Activated CD4-positive, alpha-beta memory T cell treated with anti-CD3 and anti-CD28 coated beads, Interleukin-2, amount 10 ng/mL, durations not matched to agents 7 days and 5 days (primary cell): ENCODE data around the gene ZDHHC12. TPM values are rescaled to one million over a fixed set of nuclear protein-coding genes. Genes with fewer than 3 reads are reported as not detected.

Experiments
- CTCF ChIA-PET: fragments of 350-600 bp; sonication (Branson Sonifier 250); formaldehyde crosslinking; loops from one replicate; lab custom pipeline; 2021; ENCODE audit warnings: antibody characterized with exemption, inconsistent platforms; lab: Charles Lee
- POLR2A ChIA-PET: fragments of 350-600 bp; sonication (Branson Sonifier 250); formaldehyde crosslinking; loops from one replicate; lab custom pipeline; 2021; ENCODE audit warnings: antibody characterized with exemption; lab: Charles Lee
- DNase-seq: peaks from one replicate; pipeline ENCODE4 v3.0.0-alpha.2; 2020
- H3K27ac Mint-ChIP-seq: one replicate; pipeline ENCODE4 v1.8.0; 2021; ENCODE audit warnings: mild to moderate bottlenecking, mixed read lengths
- H3K27me3 Mint-ChIP-seq: one replicate; pipeline ENCODE4 v1.8.0; 2021; ENCODE audit warnings: mixed read lengths
- H3K36me3 Mint-ChIP-seq: one replicate; pipeline ENCODE4 v1.8.0; 2021; ENCODE audit warnings: low read depth, mixed read lengths
- H3K4me1 Mint-ChIP-seq: one replicate; pipeline ENCODE4 v1.8.0; 2021; ENCODE audit warnings: mixed read lengths
- H3K4me3 Mint-ChIP-seq: one replicate; pipeline ENCODE4 v1.8.0; 2021; ENCODE audit warnings: mild to moderate bottlenecking, mixed read lengths
- H3K9me3 Mint-ChIP-seq: one replicate; pipeline ENCODE4 v1.8.0; 2021; ENCODE audit warnings: mixed read lengths
- total RNA-seq, 2 experiments: library from RNA; stranded (reverse); gene quantifications; one replicate each; pipeline ENCODE4 v1.2.3, GENCODE V29; 2021

Gene ZDHHC12
- total RNA-seq, 2 experiments from 2014 or later = 79.3 to 81.5 TPM

GRCh38 chr9:128753627-128754026 lies 29.7 kb upstream of the ZDHHC12 start:
- Mint-ChIP-seq H3K36me3 (peaks cover 3% of the 10 kb centered on the region), H3K27ac (no peak overlapping the region), H3K4me3 (no peak overlapping the region), H3K4me1 (no peaks in the 10 kb centered on the region), H3K27me3 (no peaks in the 10 kb centered on the region), H3K9me3 (no peaks in the 10 kb centered on the region)
- POLR2A ChIA-PET = interaction anchor here (0.6 to 1.7 kb wide), 3 partner anchors 8 to 52 kb away, joined by 3 to 4 read pairs (median 3); partner anchors contain the start of gene PKN3
- CTCF ChIA-PET = interaction anchor here (0.6 kb wide), 1 partner anchor 52 kb away, joined by 3 read pairs; the partner anchor contains the start of gene PKN3
- no peak for DNase-seq

- Mint-ChIP-seq H3K36me3 (peaks cover 3% of the 10 kb centered on the region), H3K4me1 (no peaks in the 10 kb centered on the region), H3K9me3 (no peaks in the 10 kb centered on the region), H3K27ac (no peak overlapping the region), H3K4me3 (no peak overlapping the region), H3K27me3 (no peaks in the 10 kb centered on the region)
- ChIA-PET POLR2A (interaction anchor here (0.8 to 1.5 kb wide), 2 partner anchors 10 to 27 kb away, joined by 3 to 4 read pairs; partner anchors contain the start of gene ZDHHC12), CTCF (no interaction called here)
- DNase-seq = no peak
These were observed 27.1 kb upstream of the ZDHHC12 start for GRCh38 chr9:128750926-128751595.

GRCh38 chr9:128747241-128747640 lies 23.3 kb upstream of the ZDHHC12 start:
- Mint-ChIP-seq H3K4me3 (no peak overlapping the region), H3K9me3 (no peaks in the 10 kb centered on the region), H3K36me3 (peaks cover 3% of the 10 kb centered on the region), H3K27me3 (no peaks in the 10 kb centered on the region), H3K27ac (no peak overlapping the region), H3K4me1 (no peaks in the 10 kb centered on the region)
- ChIA-PET CTCF (interaction anchor here (0.6 kb wide), 1 partner anchor 102 kb away, joined by 6 read pairs; no protein-coding TSS in a partner anchor), POLR2A (no interaction called here)
- DNase-seq = no peak

GRCh38 chr9:128743421-128743820 lies 19.5 kb upstream of the ZDHHC12 start:
- H3K36me3 Mint-ChIP-seq = no peaks in the 10 kb centered on the region
- no peaks in the 10 kb centered on the region for H3K9me3 Mint-ChIP-seq
- DNase-seq = no peak
- CTCF ChIA-PET = no interaction called here
- H3K4me3 Mint-ChIP-seq = no peak overlapping the region
- no peaks in the 10 kb centered on the region for H3K4me1 Mint-ChIP-seq
- H3K27ac Mint-ChIP-seq = no peak overlapping the region
- H3K27me3 Mint-ChIP-seq = no peaks in the 10 kb centered on the region
- POLR2A ChIA-PET = no interaction called here

GRCh38 chr9:128742401-128742800 lies 18.5 kb upstream of the ZDHHC12 start:
- CTCF ChIA-PET = interaction anchor here (1.0 kb wide), 1 partner anchor 76 kb away, joined by 3 read pairs; no protein-coding TSS in a partner anchor
- DNase-seq = no peak
- H3K4me1 Mint-ChIP-seq = no peaks in the 10 kb centered on the region
- H3K36me3 Mint-ChIP-seq = no peaks in the 10 kb centered on the region
- H3K27me3 Mint-ChIP-seq = no peaks in the 10 kb centered on the region
- no peak overlapping the region for H3K27ac Mint-ChIP-seq
- POLR2A ChIA-PET = no interaction called here
- H3K4me3 Mint-ChIP-seq = no peak overlapping the region
- no peaks in the 10 kb centered on the region for H3K9me3 Mint-ChIP-seq

- CTCF ChIA-PET = interaction anchor here (0.5 to 1.3 kb wide), 2 partner anchors 10 to 11 kb away, joined by 4 read pairs; partner anchors contain the start of gene ZDHHC12
- POLR2A ChIA-PET = interaction anchor here (0.6 kb wide), 1 partner anchor 11 kb away, joined by 3 read pairs; the partner anchor contains the start of gene ZDHHC12
- no peak for DNase-seq
- Mint-ChIP-seq H3K36me3 (peaks cover 17% of the 10 kb centered on the region), H3K27me3 (no peaks in the 10 kb centered on the region), H3K4me1 (peaks cover 5% of the 10 kb centered on the region), H3K9me3 (no peaks in the 10 kb centered on the region), H3K4me3 (no peak overlapping the region), H3K27ac (no peak overlapping the region)
These were observed 11.4 kb upstream of the ZDHHC12 start for GRCh38 chr9:128735373-128735772.

- POLR2A ChIA-PET = interaction anchor here (2.4 kb wide), 1 partner anchor 9 kb away, joined by 10 read pairs; the partner anchor contains the start of gene ZDHHC12
- CTCF ChIA-PET = no interaction called here
- Mint-ChIP-seq H3K36me3 (peaks cover 17% of the 10 kb centered on the region), H3K4me1 (peaks cover 5% of the 10 kb centered on the region), H3K27ac (no peak overlapping the region), H3K9me3 (no peaks in the 10 kb centered on the region), H3K4me3 (no peak overlapping the region), H3K27me3 (no peaks in the 10 kb centered on the region)
- DNase-seq = no peak
These were observed 9.3 kb upstream of the ZDHHC12 start for GRCh38 chr9:128733256-128733655.

GRCh38 chr9:128732576-128732975 lies 8.6 kb upstream of the ZDHHC12 start:
- CTCF ChIA-PET = no interaction called here
- H3K36me3 Mint-ChIP-seq = peaks cover 17% of the 10 kb centered on the region

GRCh38 chr9:128731691-128732090 lies 7.8 kb upstream of the ZDHHC12 start:
- H3K4me1 Mint-ChIP-seq = peaks cover 15% of the 10 kb centered on the region
- CTCF ChIA-PET = no interaction called here
- POLR2A ChIA-PET = interaction anchor here (2.4 kb wide), 1 partner anchor 7 kb away, joined by 10 read pairs; the partner anchor contains the start of gene ZDHHC12
- H3K27me3 Mint-ChIP-seq = no peaks in the 10 kb centered on the region
- H3K4me3 Mint-ChIP-seq = no peak overlapping the region
- H3K36me3 Mint-ChIP-seq = peaks cover 14% of the 10 kb centered on the region
- no peaks in the 10 kb centered on the region for H3K9me3 Mint-ChIP-seq
- no peak for DNase-seq
- H3K27ac Mint-ChIP-seq = no peak overlapping the region

More at GRCh38 chr9:128732576-128732975, 8.6 kb upstream of the ZDHHC12 start:
- no peak for DNase-seq
- POLR2A ChIA-PET = interaction anchor here (2.4 kb wide), 1 partner anchor 8 kb away, joined by 10 read pairs; the partner anchor contains the start of gene ZDHHC12
- Mint-ChIP-seq H3K27ac (no peak overlapping the region), H3K27me3 (no peaks in the 10 kb centered on the region), H3K4me1 (peaks cover 8% of the 10 kb centered on the region), H3K4me3 (no peak overlapping the region), H3K9me3 (no peaks in the 10 kb centered on the region)

GRCh38 chr9:128731093-128731492 lies 7.2 kb upstream of the ZDHHC12 start:
- Mint-ChIP-seq H3K4me1 (peaks cover 18% of the 10 kb centered on the region), H3K27me3 (no peaks in the 10 kb centered on the region), H3K9me3 (no peaks in the 10 kb centered on the region), H3K36me3 (peaks cover 14% of the 10 kb centered on the region), H3K27ac (no peak overlapping the region), H3K4me3 (no peak overlapping the region)
- ChIA-PET CTCF (no interaction called here), POLR2A (no interaction called here)
- DNase-seq = no peak

- H3K4me1 Mint-ChIP-seq = peaks cover 27% of the 10 kb centered on the region
- ChIA-PET POLR2A (no interaction called here), CTCF (no interaction called here)
- no peaks in the 10 kb centered on the region for H3K27me3 Mint-ChIP-seq
- H3K36me3 Mint-ChIP-seq = peaks cover 9% of the 10 kb centered on the region
- no peak overlapping the region for H3K27ac Mint-ChIP-seq
- no peak for DNase-seq
- no peaks in the 10 kb centered on the region for H3K9me3 Mint-ChIP-seq
- H3K4me3 Mint-ChIP-seq = no peak overlapping the region
These were observed 6.0 kb upstream of the ZDHHC12 start for GRCh38 chr9:128729766-128730517.

GRCh38 chr9:128729302-128729701 lies 5.4 kb upstream of the ZDHHC12 start:
- Mint-ChIP-seq H3K9me3 (no peaks in the 10 kb centered on the region), H3K27ac (no peak overlapping the region), H3K27me3 (no peaks in the 10 kb centered on the region), H3K36me3 (peaks cover 10% of the 10 kb centered on the region), H3K4me3 (no peak overlapping the region), H3K4me1 (peaks cover 32% of the 10 kb centered on the region)
- no peak for DNase-seq
- ChIA-PET CTCF (no interaction called here), POLR2A (no interaction called here)

- Mint-ChIP-seq H3K27me3 (no peaks in the 10 kb centered on the region), H3K4me3 (no peak overlapping the region), H3K36me3 (peaks cover 10% of the 10 kb centered on the region), H3K9me3 (no peaks in the 10 kb centered on the region), H3K4me1 (peaks cover 38% of the 10 kb centered on the region), H3K27ac (no peak overlapping the region)
- CTCF ChIA-PET = no interaction called here
- POLR2A ChIA-PET = interaction anchor here (1.1 kb wide), 1 partner anchor 91 kb away, joined by 3 read pairs; no protein-coding TSS in a partner anchor
- no peak for DNase-seq
These were observed 4.4 kb upstream of the ZDHHC12 start for GRCh38 chr9:128728298-128728697.
